ENCODE results near the gene PEX11B.

Gene PEX11B

DNA sequence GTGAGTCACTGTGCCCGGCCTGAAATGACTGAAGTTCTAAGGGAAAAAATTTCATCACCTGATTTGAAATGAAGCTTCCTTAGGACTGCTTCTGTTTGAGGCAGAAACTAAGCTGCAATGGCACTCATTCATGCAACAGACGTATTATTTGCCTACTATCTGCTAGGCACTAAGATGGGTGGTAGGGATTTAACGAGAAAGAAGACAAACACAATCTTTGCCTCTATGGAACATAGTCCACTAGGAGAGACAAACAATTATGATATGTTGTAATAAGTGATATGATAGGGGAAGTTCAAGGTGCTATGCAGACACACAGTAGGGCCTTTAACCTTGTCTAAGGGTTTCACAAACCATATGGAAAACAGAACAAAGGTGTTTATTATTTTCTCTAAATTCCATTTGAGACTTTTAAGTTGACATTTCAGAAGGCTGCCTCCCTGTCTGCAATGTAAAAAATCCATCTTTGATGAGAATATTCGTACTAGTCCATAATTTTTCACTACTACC lies 28.0 kb upstream of the PEX11B start:
- no peak overlapping the region for H3K4me3 ChIP-seq (ENCODE audit: low read depth, low read length)
- CTCF ChIA-PET = interaction anchor here (0.7 kb wide), 1 partner anchor 1395 kb away, joined by 3 read pairs; no protein-coding TSS in a partner anchor
- no peaks in the 10 kb centered on the region for H3K9me3 ChIP-seq (ENCODE audit: control insufficient read depth, insufficient read depth, low read depth, low read length)
- TF ChIP-seq ZSCAN18 (tag by site-specific recombination; IDR thresholded peaks at IDR 0.05) (no peak), ZBTB7A (tag by site-specific recombination; IDR thresholded peaks at IDR 0.05; ENCODE audit: low read depth) (no peak), ZNF311 (tag by site-specific recombination; IDR thresholded peaks at IDR 0.05; ENCODE audit: borderline replicate concordance) (no peak), ZNF362 (tag by site-specific recombination; IDR thresholded peaks at IDR 0.05) (no peak), RBAK (tag by site-specific recombination; IDR thresholded peaks at IDR 0.05) (no peak), EGR2 (tag by site-specific recombination; IDR thresholded peaks at IDR 0.05; ENCODE audit: low read depth) (no peak), ZNF677 (tag by site-specific recombination; IDR thresholded peaks at IDR 0.05) (no peak), TRIM28 (IDR thresholded peaks at IDR 0.05; ENCODE audit: borderline replicate concordance, low read length) (no peak), ZSCAN30 (tag by site-specific recombination; IDR thresholded peaks at IDR 0.05) (no peak), ZXDB (tag by site-specific recombination; IDR thresholded peaks at IDR 0.05) (no peak), ZNF114 (tag by site-specific recombination; IDR thresholded peaks at IDR 0.05) (no peak), ZNF704 (tag by site-specific recombination; IDR thresholded peaks at IDR 0.05) (no peak), ZNF140 (tag by site-specific recombination; IDR thresholded peaks at IDR 0.05) (no peak)
- H3K4me1 ChIP-seq (ENCODE audit: control insufficient read depth, insufficient read depth, low read length) = no peaks in the 10 kb centered on the region
- POLR2A ChIA-PET = no interaction called here
- no peak overlapping the region for H3K27ac ChIP-seq (ENCODE audit: extremely low read depth, low read depth, low read length)
- peaks cover 0 to 22% of the 10 kb centered on the region in 2 experiments; a peak in 2 of 3 replicates for H3K36me3 ChIP-seq (ENCODE audit: control insufficient read depth in 2 of 2, insufficient read depth in 1 of 2, low read length in 2 of 2)

DNA sequence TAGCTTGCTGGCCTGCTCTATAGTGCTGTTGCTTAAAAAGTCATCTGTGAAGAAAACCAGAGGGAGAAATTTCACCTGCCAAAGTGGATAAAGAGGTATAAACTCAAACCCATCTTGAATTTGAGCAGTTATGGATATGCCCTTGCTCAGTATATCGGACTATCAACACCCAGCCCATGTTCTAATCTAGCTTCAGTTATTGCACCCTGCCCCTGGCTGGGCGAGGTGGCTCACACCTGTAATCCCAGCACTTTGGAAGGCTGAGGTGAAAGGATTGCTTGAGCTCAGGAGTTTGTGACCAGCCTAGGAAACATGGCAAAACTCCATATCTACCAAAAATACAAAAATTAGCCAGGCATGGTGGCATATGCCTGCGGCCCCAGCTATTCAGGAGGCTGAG lies 26.0 kb upstream of the PEX11B start:
- H3K4me1 ChIP-seq (ENCODE audit: control insufficient read depth, insufficient read depth, low read length) = no peaks in the 10 kb centered on the region
- H3K36me3 ChIP-seq (ENCODE audit: control insufficient read depth in 2 of 2, insufficient read depth in 1 of 2, low read length in 2 of 2) = peaks cover 0 to 22% of the 10 kb centered on the region in 2 experiments; a peak in 2 of 3 replicates
- H3K4me3 ChIP-seq (ENCODE audit: low read depth, low read length) = no peak overlapping the region
- no peak overlapping the region for H3K27ac ChIP-seq (ENCODE audit: extremely low read depth, low read depth, low read length)
- H3K9me3 ChIP-seq (ENCODE audit: control insufficient read depth, insufficient read depth, low read depth, low read length) = no peaks in the 10 kb centered on the region
- CTCF ChIA-PET = interaction anchor here (0.6 to 1.1 kb wide), 2 partner anchors 54 to 99 kb away, joined by 3 to 5 read pairs; partner anchors contain the start of gene NUDT17
- TF ChIP-seq ZNF48 (tag by site-specific recombination; IDR thresholded peaks at IDR 0.05) (no peak), ZNF140 (tag by site-specific recombination; IDR thresholded peaks at IDR 0.05) (no peak), ZEB2 (tag by site-specific recombination; IDR thresholded peaks at IDR 0.05) (no peak), ZNF274 (IDR thresholded peaks at IDR 0.05; ENCODE audit: low read length) (no peak), ZNF274 (tag by site-specific recombination; IDR thresholded peaks at IDR 0.05; ENCODE audit: borderline replicate concordance) (no peak), SP7 (tag by site-specific recombination; IDR thresholded peaks at IDR 0.05) (no peak), ZNF169 (tag by site-specific recombination; IDR thresholded peaks at IDR 0.05) (no peak), RBAK (tag by site-specific recombination; IDR thresholded peaks at IDR 0.05) (no peak), ZSCAN23 (tag by site-specific recombination; IDR thresholded peaks at IDR 0.05) (no peak)
- POLR2A ChIA-PET = interaction anchor here (1.1 kb wide), 1 partner anchor 14 kb away, joined by 6 read pairs; the partner anchor contains the start of gene LIX1L

All from HEK293 (cell line).